Cardiac muscle cell (in vitro differentiated cells and primary cell): ENCODE data around the gene SUCLG2. TPM values are rescaled to one million over a fixed set of nuclear protein-coding genes. Genes with fewer than 3 reads are reported as not detected.

Experiments
- DNase-seq, 2 donors: peaks; one replicate each; pipeline versions ENCODE4 v3.0.0 to v3.0.0-alpha.2; 2010 to 2017; ENCODE audit warnings: low read depth in 1 of 2, low spot score in 1 of 2
- H3K27ac ChIP-seq: fragments of 200-600 bp; sonication (generic); 2 replicates; pipeline ENCODE4 v1.5.1; 2016
- H3K27me3 ChIP-seq: fragments of 200-600 bp; sonication (generic); 2 replicates; pipeline ENCODE4 v1.6.0; 2016; ENCODE audit warnings: control low read depth
- H3K36me3 ChIP-seq: fragments of 200-600 bp; sonication (generic); 2 replicates; pipeline ENCODE4 v1.5.1; 2016; ENCODE audit warnings: control low read depth
- H3K4me1 ChIP-seq: fragments of 200-600 bp; sonication (generic); 2 replicates; pipeline ENCODE4 v1.8.1; 2017; ENCODE audit warnings: low read depth, mild to moderate bottlenecking, mixed run types
- H3K4me3 ChIP-seq: fragments of 200-600 bp; sonication (generic); 2 replicates; pipeline ENCODE4 v1.5.1; 2016; ENCODE audit warnings: mild to moderate bottlenecking
- H3K9me3 ChIP-seq: fragments of 200-600 bp; sonication (generic); 2 replicates; pipeline ENCODE4 v1.5.1; 2017; ENCODE audit warnings: low read depth, mild to moderate bottlenecking, control low read depth
- polyA plus RNA-seq: library from polyadenylated mRNA; unstranded; fragments of >200 nt; fragmentation: Nextera tagmentation; extraction: Ambion mirVana; gene quantifications from 2 replicates; pipeline ENCODE4 v1.2.1, GENCODE V29; 2016
- total RNA-seq: library from RNA; depleted of rRNA; stranded (reverse); fragments of >200 nt; gene quantifications from 2 replicates; pipeline ENCODE4 v1.2.3, GENCODE V29; 2016
- TF ChIP-seq, protein P1 (sequence below): IDR thresholded peaks from 2 replicates; pipeline ENCODE4 v1.5.1; 2012; ENCODE audit warnings: low read depth, mild to moderate bottlenecking, low read length

Gene SUCLG2
- total and polyA plus RNA-seq, 2 experiments from 2014 or later: 38.4 to 39.0 TPM

DNA sequence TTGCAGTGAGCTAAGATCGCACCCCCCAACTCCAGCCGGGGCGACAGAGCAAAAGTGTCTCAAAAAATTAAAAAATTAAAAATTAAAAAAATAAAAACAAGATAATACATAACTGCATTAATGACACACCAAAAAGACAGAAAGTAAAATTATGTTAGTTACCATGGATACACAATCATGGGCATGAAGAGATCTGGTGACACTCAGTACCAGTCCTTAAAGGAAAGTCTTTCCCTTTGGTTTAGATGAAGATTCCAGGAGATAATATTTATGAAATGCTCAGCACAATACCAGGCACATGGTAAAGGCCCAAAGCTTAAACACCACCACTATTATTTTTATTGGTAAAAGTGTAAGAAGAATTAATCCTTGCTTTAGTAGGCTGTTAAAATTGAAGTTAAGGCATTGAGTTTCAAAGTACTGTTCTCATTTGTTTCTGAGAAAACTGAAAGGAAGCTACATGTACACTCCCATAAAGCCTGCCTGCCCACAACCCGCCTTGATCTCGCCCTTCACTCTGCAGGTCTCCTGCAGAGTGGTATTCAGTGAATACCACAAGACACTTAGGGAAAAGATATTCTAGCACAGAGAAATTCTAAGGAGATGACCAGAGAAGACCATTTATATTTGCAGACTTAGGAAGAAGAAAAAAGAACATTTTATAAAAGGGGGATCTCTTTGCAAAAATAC, 52.3 kb downstream of the SUCLG2 start:
- H3K9me3 ChIP-seq: no peaks in the 10 kb centered on the region
- no peak for DNase-seq
- H3K36me3 ChIP-seq: no peaks in the 10 kb centered on the region
- H3K4me3 ChIP-seq: no peak overlapping the region
- TF ChIP-seq, protein P1, sequence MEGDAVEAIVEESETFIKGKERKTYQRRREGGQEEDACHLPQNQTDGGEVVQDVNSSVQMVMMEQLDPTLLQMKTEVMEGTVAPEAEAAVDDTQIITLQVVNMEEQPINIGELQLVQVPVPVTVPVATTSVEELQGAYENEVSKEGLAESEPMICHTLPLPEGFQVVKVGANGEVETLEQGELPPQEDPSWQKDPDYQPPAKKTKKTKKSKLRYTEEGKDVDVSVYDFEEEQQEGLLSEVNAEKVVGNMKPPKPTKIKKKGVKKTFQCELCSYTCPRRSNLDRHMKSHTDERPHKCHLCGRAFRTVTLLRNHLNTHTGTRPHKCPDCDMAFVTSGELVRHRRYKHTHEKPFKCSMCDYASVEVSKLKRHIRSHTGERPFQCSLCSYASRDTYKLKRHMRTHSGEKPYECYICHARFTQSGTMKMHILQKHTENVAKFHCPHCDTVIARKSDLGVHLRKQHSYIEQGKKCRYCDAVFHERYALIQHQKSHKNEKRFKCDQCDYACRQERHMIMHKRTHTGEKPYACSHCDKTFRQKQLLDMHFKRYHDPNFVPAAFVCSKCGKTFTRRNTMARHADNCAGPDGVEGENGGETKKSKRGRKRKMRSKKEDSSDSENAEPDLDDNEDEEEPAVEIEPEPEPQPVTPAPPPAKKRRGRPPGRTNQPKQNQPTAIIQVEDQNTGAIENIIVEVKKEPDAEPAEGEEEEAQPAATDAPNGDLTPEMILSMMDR: no peak
- no peak overlapping the region for H3K27ac ChIP-seq
- no peaks in the 10 kb centered on the region for H3K4me1 ChIP-seq
- no peaks in the 10 kb centered on the region for H3K27me3 ChIP-seq

- DNase-seq: no peak
- no peaks in the 10 kb centered on the region for H3K9me3 ChIP-seq
- no peaks in the 10 kb centered on the region for H3K27me3 ChIP-seq
- H3K27ac ChIP-seq: no peak overlapping the region
- no peaks in the 10 kb centered on the region for H3K36me3 ChIP-seq
- no peak overlapping the region for H3K4me3 ChIP-seq
- H3K4me1 ChIP-seq: no peaks in the 10 kb centered on the region
- TF ChIP-seq, protein P1: no peak
Observed at GRCh38 chr3:67601385-67601784, 53.0 kb downstream of the SUCLG2 start.

DNA sequence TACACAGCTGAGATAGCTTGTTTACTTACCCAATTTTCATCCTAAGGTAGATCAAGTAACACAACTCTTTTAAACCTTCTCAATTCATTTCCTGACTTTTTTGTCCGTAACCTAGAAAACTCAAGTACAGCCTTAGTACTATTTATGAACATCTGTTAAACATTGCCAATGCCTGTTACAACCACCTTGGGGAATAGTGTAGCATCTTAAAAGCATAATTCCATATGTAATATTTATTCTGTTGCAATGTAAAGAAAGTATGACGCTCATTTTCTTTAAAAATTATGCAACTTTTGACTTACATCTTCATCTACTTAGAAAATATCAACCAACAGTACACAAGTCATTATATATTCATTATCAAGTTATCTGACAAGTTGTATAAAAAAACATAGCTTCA, 54.6 kb downstream of the SUCLG2 start:
- TF ChIP-seq, protein P1: no peak
- DNase-seq: no peak
- no peaks in the 10 kb centered on the region for H3K4me1 ChIP-seq
- H3K27ac ChIP-seq: no peak overlapping the region
- H3K9me3 ChIP-seq: no peaks in the 10 kb centered on the region
- H3K27me3 ChIP-seq: no peaks in the 10 kb centered on the region
- no peaks in the 10 kb centered on the region for H3K36me3 ChIP-seq
- no peak overlapping the region for H3K4me3 ChIP-seq

GRCh38 chr3:67598814-67599556, 55.4 kb downstream of the SUCLG2 start:
- no peaks in the 10 kb centered on the region for H3K36me3 ChIP-seq
- no peaks in the 10 kb centered on the region for H3K9me3 ChIP-seq
- no peak overlapping the region for H3K4me3 ChIP-seq
- no peak for DNase-seq
- TF ChIP-seq, protein P1: no peak
- H3K4me1 ChIP-seq: no peaks in the 10 kb centered on the region
- H3K27me3 ChIP-seq: no peaks in the 10 kb centered on the region
- H3K27ac ChIP-seq: no peak overlapping the region

DNA sequence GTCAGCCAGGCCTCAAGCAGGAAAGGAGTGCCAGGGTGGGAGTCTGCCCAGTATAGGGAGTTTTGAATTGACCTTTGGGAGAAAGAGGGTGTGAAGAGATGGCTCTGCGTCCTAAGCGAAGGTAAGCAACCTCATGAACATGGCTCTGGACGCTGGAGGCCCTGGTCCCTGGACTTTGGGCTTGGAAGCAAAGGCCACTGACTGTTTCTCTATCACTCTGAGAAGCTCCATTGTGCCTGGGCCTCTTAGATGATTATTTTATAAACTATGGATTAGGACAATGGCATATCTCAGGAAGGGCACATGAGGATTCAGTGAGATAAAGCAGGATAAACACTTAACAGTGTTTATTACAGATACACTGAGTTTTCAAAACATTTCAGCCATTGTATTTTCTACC, 59.0 kb downstream of the SUCLG2 start:
- Histone ChIP-seq H3K27me3 (no peaks in the 10 kb centered on the region), H3K4me1 (no peaks in the 10 kb centered on the region), H3K9me3 (no peaks in the 10 kb centered on the region), H3K4me3 (no peak overlapping the region), H3K36me3 (no peaks in the 10 kb centered on the region), H3K27ac (no peak overlapping the region)
- TF ChIP-seq, protein P1: no peak
- no peak for DNase-seq
